Measurements from ENCODE around the gene GNAZ. TPM values are rescaled to one million over a fixed set of nuclear protein-coding genes. Genes with fewer than 3 reads are reported as not detected.

GNAZ gene
- total RNA-seq, 4 donors from 2014 or later: 2.7 to 14.7 (median 7.8) TPM

DNA sequence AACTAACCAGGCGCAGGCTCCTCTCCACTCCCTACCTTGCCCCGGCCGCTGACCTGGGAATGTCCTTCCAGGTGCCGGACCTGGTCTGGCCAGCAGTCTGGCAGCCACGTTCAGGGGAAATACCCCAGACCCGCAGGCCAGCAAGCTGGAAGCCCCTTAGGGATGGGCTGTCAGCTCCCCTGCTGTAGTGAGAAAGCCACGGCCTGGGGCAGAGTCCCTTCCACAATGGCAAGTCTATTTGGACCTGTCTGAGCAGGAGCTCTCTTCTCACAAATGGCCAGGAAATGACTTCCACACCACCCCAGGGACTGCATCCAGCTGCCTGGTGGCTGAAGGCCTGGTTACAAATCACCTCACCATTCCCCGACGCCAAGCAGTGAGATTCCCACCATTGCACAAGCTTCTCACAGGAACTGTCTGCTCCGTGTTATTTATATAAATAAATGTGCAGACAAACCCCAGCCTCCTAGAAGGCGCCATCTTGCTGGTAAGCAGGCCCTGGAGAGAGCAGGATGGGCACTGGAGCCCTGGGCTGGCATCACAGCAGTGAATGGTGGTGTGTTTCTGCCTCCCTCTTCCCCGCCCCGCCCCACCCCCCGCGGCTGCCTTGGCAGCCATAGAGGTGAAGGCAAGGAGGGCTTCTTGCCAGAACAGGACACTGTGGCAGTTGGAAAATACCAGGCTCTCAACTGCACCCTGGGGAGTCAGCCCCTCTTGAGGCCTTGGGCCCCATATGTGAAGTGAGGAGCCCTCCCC is 47.8 kb downstream of the GNAZ start:
- H3K27me3 ChIP-seq: no peaks in the 10 kb centered on the region
- no peaks in the 10 kb centered on the region for H3K9me3 ChIP-seq
- no peak for TF ChIP-seq POLR2AphosphoS5 (IDR thresholded peaks at IDR 0.05)
- TF ChIP-seq, protein P1, sequence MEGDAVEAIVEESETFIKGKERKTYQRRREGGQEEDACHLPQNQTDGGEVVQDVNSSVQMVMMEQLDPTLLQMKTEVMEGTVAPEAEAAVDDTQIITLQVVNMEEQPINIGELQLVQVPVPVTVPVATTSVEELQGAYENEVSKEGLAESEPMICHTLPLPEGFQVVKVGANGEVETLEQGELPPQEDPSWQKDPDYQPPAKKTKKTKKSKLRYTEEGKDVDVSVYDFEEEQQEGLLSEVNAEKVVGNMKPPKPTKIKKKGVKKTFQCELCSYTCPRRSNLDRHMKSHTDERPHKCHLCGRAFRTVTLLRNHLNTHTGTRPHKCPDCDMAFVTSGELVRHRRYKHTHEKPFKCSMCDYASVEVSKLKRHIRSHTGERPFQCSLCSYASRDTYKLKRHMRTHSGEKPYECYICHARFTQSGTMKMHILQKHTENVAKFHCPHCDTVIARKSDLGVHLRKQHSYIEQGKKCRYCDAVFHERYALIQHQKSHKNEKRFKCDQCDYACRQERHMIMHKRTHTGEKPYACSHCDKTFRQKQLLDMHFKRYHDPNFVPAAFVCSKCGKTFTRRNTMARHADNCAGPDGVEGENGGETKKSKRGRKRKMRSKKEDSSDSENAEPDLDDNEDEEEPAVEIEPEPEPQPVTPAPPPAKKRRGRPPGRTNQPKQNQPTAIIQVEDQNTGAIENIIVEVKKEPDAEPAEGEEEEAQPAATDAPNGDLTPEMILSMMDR (IDR thresholded peaks at IDR 0.05): no peak
- TF ChIP-seq POLR2A (IDR thresholded peaks at IDR 0.05): no peak
- no peak for TF ChIP-seq EP300 (IDR thresholded peaks at IDR 0.05; ENCODE audit: low read depth)
- intact Hi-C loops (cut with DNase I; ENCODE audit: low total_unique reads): no loop called here
- no peak overlapping the region for H3K27ac ChIP-seq
- DNase-seq: no peak
- no peaks in the 10 kb centered on the region for H3K4me1 ChIP-seq
- in situ Hi-C loops (cut with MboI; ENCODE audit: low pct_ligation_motif_present in 1 of 4, low pct_unique_long_range_greater_than_20kb in 1 of 4, low sequenced_read_pairs in 3 of 4): no loop called here
- 58 to 85% methylated on average over 3 to 14 of the region's 15 CpGs for WGBS, 2 donors (ENCODE audit: low coverage in 1 of 2)
- H3K4me3 ChIP-seq: no peak overlapping the region
- H3K36me3 ChIP-seq: no peaks in the 10 kb centered on the region

DNA sequence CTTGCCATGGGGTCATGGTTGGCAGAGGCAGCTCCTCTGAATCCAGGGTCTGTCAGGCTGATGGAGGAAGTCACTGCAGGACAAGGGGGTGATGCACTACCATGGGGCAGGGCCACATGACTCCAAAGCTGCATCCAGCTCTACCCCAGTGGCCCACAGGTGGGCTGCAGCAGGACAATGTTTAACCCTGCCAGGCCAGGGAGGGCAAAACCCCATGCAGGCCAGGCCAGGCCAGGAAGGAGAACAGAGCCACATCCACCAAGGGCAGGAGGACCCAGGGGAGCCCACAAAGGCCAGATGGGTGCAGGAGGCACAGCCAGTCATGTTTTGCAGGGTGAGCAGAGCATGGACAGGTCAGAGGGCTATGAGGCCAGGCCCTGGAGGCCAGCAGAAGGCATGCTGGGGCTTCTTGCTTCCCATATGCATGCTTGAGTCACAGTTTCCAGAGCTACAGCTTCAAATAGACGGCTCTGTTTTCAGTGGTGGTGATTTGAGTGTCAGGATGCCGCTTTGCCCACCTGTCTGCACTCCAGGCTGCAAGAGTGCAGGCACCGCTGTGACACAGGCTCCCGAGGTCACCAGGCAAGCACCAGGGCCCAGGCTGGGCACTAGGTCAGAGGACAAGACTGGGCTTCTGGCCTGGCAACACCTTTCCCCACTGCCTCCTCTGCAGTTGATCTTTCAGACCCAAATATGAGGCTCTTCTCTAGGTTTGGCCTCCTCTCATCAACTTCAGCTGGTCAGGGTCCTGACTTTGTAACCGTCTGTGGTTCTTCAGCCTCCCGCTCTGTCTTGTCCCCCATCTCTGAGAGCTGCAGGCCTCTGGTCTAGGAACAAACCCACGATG is 48.6 kb downstream of the GNAZ start:
- DNase-seq: no peak
- no peaks in the 10 kb centered on the region for H3K4me1 ChIP-seq
- no peaks in the 10 kb centered on the region for H3K36me3 ChIP-seq
- no peaks in the 10 kb centered on the region for H3K27me3 ChIP-seq
- H3K9me3 ChIP-seq: no peaks in the 10 kb centered on the region
- WGBS, 2 donors (ENCODE audit: low coverage in 1 of 2): 80 to 85% methylated on average over 1 to 7 of the region's 7 CpGs
- in situ Hi-C loops (cut with MboI; ENCODE audit: low pct_ligation_motif_present in 1 of 4, low pct_unique_long_range_greater_than_20kb in 1 of 4, low sequenced_read_pairs in 3 of 4): no loop called here
- no peak overlapping the region for H3K4me3 ChIP-seq
- intact Hi-C loops (cut with DNase I; ENCODE audit: low total_unique reads): no loop called here
- no peak overlapping the region for H3K27ac ChIP-seq
- TF ChIP-seq POLR2A (IDR thresholded peaks at IDR 0.05): no peak

DNA sequence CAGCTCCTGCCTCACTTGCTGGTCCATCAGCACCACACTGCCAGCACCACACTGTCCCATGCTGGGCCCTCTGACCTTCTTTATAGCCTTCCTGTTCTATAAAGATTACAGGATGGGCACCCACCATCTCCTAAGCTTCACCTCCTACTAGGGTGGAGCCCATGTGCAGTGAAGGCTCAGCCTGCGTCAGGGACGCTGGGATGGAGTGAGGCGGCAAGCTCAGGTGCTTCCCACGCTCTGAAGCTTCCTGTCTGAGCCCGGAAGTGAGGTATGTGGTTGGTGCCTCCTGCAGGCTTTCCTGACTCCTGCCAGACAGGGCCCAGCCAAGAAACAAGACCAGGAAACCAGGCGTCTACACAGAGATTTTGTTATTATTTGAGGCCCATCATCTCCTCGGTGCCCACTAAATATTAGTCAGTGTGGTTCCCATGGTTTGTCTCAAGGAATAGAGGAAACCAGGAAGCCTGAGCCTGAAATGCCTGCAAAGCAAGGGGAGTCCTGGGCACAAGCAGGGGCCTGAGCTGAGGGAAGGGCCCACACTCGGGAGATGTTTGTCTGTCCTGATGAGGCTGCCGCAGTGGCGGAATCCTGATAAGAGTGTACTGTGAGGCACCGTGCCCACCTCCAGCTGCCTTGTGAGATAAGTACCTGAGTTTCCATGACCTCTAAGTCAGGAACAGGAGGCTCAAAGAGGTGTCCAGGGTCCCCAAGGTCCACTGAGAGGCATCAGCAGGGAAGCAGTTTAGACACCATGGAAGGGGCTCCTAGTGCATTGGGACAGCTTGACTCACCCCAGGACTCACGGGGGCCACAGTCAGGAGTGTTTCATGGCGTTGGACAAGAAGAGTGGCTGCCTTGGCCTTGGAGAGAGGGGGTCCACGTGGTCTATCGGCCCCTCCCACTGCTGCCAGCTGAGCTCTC is 49.4 kb downstream of the GNAZ start:
- Histone ChIP-seq H3K27ac (no peak overlapping the region), H3K27me3 (no peaks in the 10 kb centered on the region), H3K9me3 (no peaks in the 10 kb centered on the region), H3K4me3 (no peak overlapping the region), H3K36me3 (no peaks in the 10 kb centered on the region), H3K4me1 (no peaks in the 10 kb centered on the region)
- intact Hi-C loops (cut with DNase I; ENCODE audit: low total_unique reads) (no loop called here), in situ Hi-C loops (cut with MboI; ENCODE audit: low pct_ligation_motif_present in 1 of 4, low pct_unique_long_range_greater_than_20kb in 1 of 4, low sequenced_read_pairs in 3 of 4) (loop anchor here (5.0 to 10.0 kb wide), 3 partner anchors 155 to 165 kb away; no protein-coding TSS in a partner anchor)
- no peak for DNase-seq
- WGBS, 2 donors (ENCODE audit: low coverage in 1 of 2): 79% methylated on average over 15 of the region's 15 CpGs; no CpG with 5 or more reads in 1 of the 2 donors
- TF ChIP-seq POLR2A (IDR thresholded peaks at IDR 0.05) (no peak), EP300 (IDR thresholded peaks at IDR 0.05; ENCODE audit: low read depth) (no peak), POLR2AphosphoS5 (IDR thresholded peaks at IDR 0.05) (no peak)
- TF ChIP-seq, protein P1 (IDR thresholded peaks at IDR 0.05): no peak

DNA sequence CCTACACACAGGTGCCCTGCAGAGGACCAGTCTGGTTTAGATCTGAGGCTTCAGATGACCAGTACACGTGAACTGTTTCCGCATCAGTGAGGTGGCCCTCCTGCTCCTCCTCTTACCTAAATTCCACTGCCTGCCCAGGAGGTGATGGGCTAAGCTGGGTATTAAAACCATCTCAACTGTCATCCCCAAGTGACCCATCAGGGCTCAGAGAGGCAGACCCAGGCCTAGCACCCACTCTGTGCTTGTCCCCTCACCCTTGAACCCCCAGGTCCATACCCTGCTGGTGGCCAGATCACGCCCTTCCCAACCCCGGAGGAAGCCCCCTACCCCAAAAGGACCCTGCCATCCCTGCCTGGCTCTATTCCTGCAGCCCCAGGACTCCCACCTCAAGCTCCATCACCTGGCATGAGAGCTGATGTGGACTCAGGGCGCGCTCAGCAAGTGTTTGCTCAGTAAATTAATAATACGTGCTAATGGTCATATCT is 50.1 kb downstream of the GNAZ start:
- H3K36me3 ChIP-seq: no peaks in the 10 kb centered on the region
- TF ChIP-seq POLR2AphosphoS5 (IDR thresholded peaks at IDR 0.05) (no peak), EP300 (IDR thresholded peaks at IDR 0.05; ENCODE audit: low read depth) (no peak), POLR2A (IDR thresholded peaks at IDR 0.05) (no peak)
- TF ChIP-seq, protein P1 (IDR thresholded peaks at IDR 0.05): no peak
- in situ Hi-C loops (cut with MboI; ENCODE audit: low pct_ligation_motif_present in 1 of 4, low pct_unique_long_range_greater_than_20kb in 1 of 4, low sequenced_read_pairs in 3 of 4): loop anchor here (5.0 to 10.0 kb wide), 3 partner anchors 156 to 166 kb away; no protein-coding TSS in a partner anchor

More for the DNA sequence above, 50.1 kb downstream of the GNAZ start:
- intact Hi-C loops (cut with DNase I; ENCODE audit: low total_unique reads): no loop called here
- Histone ChIP-seq H3K27me3 (no peaks in the 10 kb centered on the region), H3K4me1 (no peaks in the 10 kb centered on the region), H3K9me3 (no peaks in the 10 kb centered on the region), H3K27ac (no peak overlapping the region), H3K4me3 (no peak overlapping the region)
- DNase-seq: no peak
- WGBS, 2 donors (ENCODE audit: low coverage in 1 of 2): 95 to 100% methylated on average over 2 to 7 of the region's 7 CpGs

Measured in transverse colon (tissue), 4 donors.